GM20431 (cell line): ENCODE data around the gene MADCAM1.

Experiments
- in situ Hi-C: fragments of 300-500 bp; cut with MseI, MboI; formaldehyde crosslinking; loops from one replicate; pipeline ENCODE4 v1.15.0; 2020; ENCODE audit warnings: low sequenced_read_pairs; ENCODE audit not compliant: unreplicated experiment

The MADCAM1 gene

DNA sequence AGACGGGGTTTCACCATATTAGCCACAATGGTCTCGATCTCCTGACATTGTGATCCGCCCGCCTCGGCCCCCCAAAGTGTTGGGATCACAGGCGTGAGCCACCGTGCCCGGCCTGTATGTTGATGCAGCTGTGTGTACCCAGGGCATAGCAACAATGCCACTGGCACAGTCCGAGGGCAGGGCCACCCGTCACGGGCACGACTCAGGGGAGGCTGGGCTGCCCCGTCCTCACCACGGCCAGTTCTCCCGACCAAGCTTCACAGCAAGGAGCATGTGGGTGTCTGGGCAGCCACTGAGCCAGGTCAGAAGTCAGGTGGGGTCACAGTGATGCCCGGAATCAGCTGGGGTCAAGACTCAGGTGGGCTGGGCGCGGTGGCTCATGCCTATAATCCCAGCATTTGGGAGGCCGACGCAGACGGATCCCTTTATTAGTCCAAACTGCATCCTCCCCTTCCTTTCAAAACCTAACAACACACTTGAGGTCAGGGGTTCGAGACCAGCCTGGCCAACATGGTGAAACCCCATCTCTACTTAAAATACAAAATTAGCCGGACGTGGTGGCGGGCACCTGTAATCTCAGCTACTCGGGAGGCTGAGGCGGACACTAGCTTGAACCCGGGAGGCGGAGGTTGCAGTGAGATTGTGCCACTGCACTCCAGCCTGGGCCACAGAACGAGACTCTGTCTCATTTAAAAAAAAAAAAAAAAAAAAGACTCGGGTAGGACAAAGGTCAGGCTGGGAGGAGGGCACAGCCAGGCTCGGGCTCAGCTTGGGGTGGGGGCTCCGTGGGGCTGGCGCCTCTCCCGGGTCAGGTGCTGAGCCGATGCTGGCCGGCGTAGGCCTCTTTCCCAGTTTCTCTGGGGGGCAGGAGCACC is 34.1 kb downstream of the MADCAM1 start:
- in situ Hi-C loops, result no loop called here

DNA sequence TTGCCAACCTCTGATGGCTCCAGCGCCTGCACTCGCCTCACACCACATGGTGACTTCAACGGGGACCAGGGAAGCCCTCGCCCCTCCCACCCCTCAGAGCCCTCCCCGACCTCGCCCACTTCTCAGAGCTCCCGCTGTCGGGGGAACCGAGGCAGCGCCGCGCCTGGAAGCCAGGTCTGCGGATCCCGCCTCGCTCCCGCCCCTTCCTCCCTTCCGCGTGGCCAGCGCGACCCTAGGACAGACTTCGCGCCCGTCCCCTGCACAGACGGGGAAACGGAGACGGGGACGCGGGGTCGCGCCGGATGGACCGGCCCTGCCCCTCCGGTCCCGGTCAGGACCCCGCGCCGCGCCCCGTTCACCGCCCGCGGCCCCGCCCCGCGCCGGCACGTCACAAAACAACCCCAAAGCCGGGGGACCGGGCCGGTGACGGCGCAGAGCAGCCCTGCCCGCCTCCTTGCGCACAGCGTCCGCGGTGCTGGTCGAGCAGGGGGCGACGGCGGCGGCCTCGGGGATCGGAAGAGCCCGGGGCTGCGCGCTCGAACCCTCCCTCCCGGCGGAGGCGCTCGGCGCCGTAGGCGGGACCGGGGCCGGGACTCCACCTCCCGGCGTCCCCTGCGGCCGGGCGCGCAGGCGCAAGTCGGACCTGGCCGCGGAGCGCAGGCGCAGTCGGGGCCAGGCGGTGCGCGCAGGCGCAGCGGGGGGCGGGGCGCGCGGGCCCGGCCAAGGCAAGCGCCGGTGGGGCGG is 34.9 kb downstream of the MADCAM1 start:
- in situ Hi-C loops, result no loop called here

GRCh38 chr19:531753-532560 is 35.7 kb downstream of the MADCAM1 start, which contains the start of gene CDC34:
Gene CDC34, plus strand, starts transcription at chr19:531760. Its CDS starts 172 bp downstream, at chr19:531932.
- in situ Hi-C loops, result no loop called here

DNA sequence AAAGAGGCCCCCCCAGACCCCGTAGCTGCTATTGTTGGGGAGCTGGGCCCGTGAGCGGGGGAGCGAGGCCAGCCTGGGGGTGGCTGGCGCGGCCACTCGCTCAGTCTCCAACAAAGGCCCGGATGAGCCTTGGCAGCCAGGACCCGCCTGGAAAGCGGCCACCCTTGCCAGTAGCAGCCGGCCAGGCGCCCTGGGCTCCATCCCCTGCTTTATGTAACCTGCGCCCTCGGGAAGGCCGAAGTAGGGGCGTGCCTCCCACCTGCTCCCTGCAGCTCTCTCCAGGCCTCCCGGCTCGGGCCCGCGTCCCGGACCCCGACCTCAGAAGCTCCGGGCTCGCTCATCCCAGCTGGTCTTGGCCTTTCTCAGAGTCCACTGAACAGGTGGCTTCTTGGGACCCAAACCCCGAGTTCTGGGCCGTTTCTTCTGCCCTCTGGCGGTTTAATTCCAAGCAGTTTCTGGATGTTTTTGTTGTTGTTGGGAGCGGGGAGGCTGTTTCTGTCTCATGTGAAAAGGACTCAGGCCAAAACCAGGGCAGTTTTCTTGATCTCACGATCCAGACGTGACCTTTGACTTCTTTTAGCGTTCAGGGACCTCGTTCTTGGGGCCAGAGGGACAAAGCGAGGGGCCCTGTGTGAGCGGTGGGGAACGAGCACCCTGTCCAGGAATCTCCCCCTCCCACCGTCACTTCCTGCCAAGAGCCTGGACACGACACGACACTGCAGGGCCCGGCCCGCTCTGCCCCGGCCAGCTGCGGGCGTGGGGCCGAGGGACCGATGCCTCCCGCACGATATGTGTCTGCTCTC is 36.5 kb downstream of the MADCAM1 start:
- in situ Hi-C loops, result no loop called here

GRCh38 chr19:533364-534058 is 37.2 kb downstream of the MADCAM1 start:
- in situ Hi-C loops, result no loop called here

GRCh38 chr19:534088-534487 is 37.8 kb downstream of the MADCAM1 start:
- in situ Hi-C loops, result no loop called here

GRCh38 chr19:535017-535835 is 38.9 kb downstream of the MADCAM1 start:
- in situ Hi-C loops, result no loop called here

DNA sequence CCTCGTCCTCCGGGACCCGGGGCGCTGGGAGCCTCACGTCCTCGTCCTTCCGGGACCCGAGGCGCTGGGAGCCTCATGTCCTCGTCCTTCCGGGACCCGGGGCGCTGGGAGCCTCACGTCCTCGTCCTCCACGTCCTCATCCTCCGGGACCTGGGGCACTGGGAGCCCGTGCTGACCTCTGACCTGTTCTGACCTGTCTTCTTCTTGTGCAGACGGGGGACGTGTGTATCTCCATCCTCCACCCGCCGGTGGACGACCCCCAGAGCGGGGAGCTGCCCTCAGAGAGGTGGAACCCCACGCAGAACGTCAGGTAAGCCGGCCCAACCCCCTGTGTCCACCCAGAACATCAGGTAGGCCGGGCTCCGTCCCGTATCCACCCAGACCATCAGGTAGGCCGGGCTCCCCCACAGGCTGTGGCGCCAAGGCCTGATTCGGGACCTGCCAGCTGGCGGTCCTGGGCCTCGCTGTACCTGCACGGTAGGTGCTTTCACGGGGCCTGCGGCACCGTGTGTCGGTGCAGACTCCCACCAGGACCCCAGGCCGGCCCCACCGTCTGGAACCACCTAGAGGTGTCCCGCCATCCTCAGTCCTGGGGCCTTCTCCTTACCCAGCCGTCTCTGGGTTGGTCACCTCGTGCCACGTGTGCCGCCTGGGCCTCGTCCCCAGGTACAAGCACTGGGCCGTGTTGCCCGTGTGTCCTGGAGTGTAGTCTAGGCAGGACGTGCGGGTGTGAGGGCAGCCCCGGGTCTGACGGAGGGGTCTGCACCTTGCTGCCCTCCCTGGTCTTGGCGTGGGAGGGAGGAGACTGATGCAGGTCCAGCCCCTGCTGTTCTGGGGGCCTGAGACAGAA is 40.0 kb downstream of the MADCAM1 start:
- in situ Hi-C loops, result no loop called here

DNA sequence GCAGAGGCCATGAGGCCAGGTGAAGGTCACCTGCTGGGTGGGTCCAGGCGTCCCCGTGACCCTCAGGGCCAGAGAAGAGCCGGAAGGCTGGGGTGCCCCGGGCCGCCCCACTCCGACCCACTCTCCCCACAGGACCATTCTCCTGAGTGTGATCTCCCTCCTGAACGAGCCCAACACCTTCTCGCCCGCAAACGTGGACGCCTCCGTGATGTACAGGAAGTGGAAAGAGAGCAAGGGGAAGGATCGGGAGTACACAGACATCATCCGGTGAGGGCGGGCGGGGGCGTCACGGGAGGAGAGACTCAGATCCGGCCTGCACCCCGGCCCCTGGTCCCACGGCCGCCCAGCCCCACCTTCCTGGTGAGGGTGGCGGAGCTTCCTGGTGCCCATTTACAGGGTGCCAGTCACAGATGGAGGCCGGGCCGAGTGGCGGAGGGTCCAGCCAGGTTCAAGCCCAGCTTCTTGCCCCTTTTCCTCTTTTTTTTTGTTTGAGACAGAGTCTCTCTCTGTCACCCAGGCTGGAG is 40.7 kb downstream of the MADCAM1 start:
- in situ Hi-C loops, result no loop called here

DNA sequence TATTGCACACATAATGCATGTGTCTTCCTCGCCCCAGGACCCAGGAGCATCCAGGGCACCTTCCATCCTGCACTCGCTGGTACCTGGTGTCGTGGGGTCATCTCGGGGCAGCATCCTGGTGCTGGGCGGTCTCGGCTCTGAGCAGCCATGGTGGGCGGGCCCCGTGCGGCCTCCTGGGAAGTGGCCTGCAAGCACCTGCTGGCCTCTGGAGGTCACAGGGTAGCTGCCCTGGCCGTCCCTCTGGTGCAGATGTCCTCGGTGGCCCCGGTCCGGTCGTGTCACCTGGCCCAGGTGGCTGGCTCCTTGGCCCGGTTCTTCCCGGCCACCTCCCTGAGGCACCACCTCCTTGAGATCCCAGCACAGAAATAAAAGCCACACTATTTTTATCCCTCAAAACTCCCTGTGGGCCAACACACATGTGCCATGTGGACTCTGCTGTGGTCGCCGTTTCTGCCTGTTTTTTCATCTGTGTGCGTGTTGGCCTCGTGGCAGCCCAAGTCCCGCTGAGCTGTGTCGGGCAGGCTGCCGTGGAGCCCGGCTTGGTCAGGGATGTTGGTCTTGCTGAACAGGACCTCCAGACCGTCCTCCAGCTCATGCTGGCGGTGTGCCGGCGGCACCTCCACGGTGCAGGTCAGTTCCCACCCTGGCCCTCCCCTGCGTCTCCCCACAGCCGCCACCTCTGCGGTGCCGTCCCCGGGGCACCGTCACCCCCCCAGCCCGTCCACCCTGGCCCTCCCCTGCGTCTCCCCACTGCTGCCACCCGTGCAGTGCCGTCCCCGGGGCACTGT is 42.5 kb downstream of the MADCAM1 start:
- in situ Hi-C loops, result no loop called here

DNA sequence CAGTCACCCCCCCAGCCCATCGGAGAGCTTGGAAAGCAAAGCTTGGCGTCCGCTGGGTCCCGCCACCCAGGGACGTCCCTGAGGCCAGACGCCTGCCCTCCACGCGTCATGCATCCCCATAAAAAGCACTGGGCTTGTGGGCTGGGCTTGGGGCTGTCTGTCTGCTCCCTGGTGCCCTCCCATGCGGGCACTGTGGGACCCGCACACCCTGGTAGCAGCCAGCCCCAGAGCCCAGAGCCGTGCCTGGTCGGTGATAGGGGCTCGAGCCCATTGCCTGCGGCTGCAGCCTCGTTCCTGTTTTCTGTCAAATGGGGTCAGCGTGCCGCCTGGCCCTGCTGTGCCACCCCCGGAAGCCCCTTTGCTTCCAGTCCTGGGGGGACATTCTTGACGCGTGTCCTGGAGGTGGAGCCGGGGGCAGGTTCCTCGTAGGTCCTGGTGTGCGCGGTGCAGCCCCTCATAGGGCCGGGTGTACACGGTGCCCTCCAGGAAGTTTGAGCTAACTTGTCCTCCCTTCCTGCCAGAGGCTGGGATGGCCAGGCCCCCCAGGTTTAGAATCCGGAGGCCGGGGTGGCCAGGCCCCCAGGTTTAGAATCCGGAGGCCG is 43.2 kb downstream of the MADCAM1 start:
- in situ Hi-C loops, result no loop called here

DNA sequence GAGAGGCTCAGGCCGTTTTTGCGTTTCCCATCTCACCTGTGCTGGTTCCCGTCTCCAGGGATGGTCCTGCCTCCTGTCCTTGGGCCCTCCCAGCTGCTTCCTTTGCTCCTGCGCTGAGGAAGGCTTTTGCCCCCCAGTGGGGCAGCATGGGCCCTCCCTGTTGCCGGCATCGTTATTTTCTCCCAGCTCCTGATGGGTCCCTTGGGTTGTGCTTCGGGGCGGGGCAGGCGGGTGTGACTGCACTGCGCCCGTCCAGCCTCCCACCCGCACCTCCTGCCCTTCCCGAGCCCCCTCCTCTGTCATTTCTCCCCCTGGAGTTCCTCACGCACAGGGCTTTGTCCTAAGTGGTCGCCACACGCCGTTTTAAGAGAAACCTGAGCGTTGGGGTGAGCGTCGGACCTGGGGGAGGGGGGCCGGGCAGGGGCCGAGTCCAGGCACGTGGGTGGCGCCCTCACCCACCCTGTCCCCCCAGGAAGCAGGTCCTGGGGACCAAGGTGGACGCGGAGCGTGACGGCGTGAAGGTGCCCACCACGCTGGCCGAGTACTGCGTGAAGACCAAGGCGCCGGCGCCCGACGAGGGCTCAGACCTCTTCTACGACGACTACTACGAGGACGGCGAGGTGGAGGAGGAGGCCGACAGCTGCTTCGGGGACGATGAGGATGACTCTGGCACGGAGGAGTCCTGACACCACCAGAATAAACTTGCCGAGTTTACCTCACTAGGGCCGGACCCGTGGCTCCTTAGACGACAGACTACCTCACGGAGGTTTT is 44.8 kb downstream of the MADCAM1 start:
- in situ Hi-C loops, result no loop called here

- in situ Hi-C loops, result no loop called here
Measured at GRCh38 chr19:541699-542098, 45.4 kb downstream of the MADCAM1 start.

DNA sequence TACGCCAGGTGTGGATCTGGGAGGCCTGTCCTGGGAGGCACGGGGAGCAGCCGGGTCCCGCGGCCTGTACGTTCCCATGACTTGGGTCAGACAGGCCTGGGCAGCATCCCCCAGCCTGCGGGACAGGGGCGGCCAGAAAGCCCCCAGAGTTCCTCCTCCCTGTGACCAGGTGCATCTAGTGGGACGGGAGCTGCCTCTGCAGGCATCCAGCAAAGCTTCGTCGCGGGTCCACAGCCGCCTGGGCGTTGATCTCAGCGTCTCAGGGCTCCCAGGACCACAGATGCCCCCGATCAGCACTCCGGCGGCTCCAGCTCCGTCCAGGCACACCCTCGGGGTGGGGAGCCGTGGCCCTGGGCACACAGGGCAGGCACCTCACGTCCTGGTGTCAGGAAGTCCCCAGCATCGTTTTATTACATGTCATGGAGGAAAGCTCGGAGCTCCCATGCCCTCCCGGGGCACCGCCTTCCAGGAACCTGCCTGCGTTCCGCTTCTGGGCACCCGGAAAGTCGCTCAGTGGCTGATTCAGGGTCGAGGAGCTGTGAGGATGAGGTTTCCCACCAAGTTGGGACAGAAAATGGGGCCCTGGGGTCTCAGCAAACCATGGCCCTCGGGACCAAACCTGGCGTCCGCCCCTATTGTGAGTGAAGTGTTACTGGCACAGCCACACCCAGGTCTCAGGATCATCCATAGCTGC is 46.0 kb downstream of the MADCAM1 start:
- in situ Hi-C loops, result no loop called here
